Measurements from ENCODE around the gene NADK. TPM values are rescaled to one million over a fixed set of nuclear protein-coding genes. Genes with fewer than 3 reads are reported as not detected.

The NADK gene
- total RNA-seq, 6 experiments from 2014 or later: 80.3 to 143 (median 100) TPM

GRCh38 chr1:1797731-1798341, 19.6 kb upstream of the NADK start:
- DNase-seq: no peak
- WGBS (ENCODE audit: insufficient coverage, low coverage, low lambda C conversion rate, missing lambda C conversion rate): 92% methylated on average over 6 of the region's 11 CpGs
- Histone ChIP-seq H3K4me3 (no peak overlapping the region), H3K27ac (no peak overlapping the region), H3K27me3 (no peaks in the 10 kb centered on the region), H3K4me1 (no peaks in the 10 kb centered on the region), H3K36me3 (peaks cover 0 to 62% (median 12%) of the 10 kb centered on the region in 4 donors), H3K9me3 (no peaks in the 10 kb centered on the region)
- no peak for ATAC-seq
- intact Hi-C loops (cut with DNase I): loop anchor here in 1 of 2 donors (10.0 kb wide), 1 partner anchor 107 kb away; no protein-coding TSS in a partner anchor
- no peak for TF ChIP-seq POLR2A (IDR thresholded peaks at IDR 0.05)
- no peak for TF ChIP-seq CTCF (IDR thresholded peaks at IDR 0.05)

- H3K4me1 ChIP-seq: no peaks in the 10 kb centered on the region
- H3K27me3 ChIP-seq: no peaks in the 10 kb centered on the region
- no peak overlapping the region for H3K4me3 ChIP-seq
- 92% methylated on average over 5 of the region's 5 CpGs for WGBS (ENCODE audit: insufficient coverage, low coverage, low lambda C conversion rate, missing lambda C conversion rate)
- peak; percentile 48 to 56 (median 56) for ATAC-seq
- no peaks in the 10 kb centered on the region for H3K9me3 ChIP-seq
- DNase-seq: peak in 1 of 3 donors; percentile 46
- H3K36me3 ChIP-seq: peaks cover 0 to 61% (median 8%) of the 10 kb centered on the region in 4 donors
- peak in 3 of 4 donors; percentile 15 to 39 (median 35) for TF ChIP-seq CTCF (IDR thresholded peaks at IDR 0.05)
- no peak for TF ChIP-seq POLR2A (IDR thresholded peaks at IDR 0.05)
- intact Hi-C loops (cut with DNase I): loop anchor here in 1 of 2 donors (10.0 kb wide), 1 partner anchor 108 kb away; no protein-coding TSS in a partner anchor
- H3K27ac ChIP-seq: no peak overlapping the region
Observed at GRCh38 chr1:1796466-1796865, 18.2 kb upstream of the NADK start.

- Histone ChIP-seq H3K27ac (no peak overlapping the region), H3K27me3 (no peaks in the 10 kb centered on the region), H3K4me3 (no peak overlapping the region), H3K9me3 (no peaks in the 10 kb centered on the region), H3K4me1 (no peaks in the 10 kb centered on the region), H3K36me3 (peaks cover 0 to 66% (median 11%) of the 10 kb centered on the region in 4 donors)
- 73% methylated on average over 2 of the region's 10 CpGs for WGBS (ENCODE audit: insufficient coverage, low coverage, low lambda C conversion rate, missing lambda C conversion rate)
- peak in 1 of 3 donors; percentile 48 for DNase-seq
- TF ChIP-seq CTCF (IDR thresholded peaks at IDR 0.05): no peak
- TF ChIP-seq POLR2A (IDR thresholded peaks at IDR 0.05): no peak
- peak in 2 of 4 donors; percentile 22 to 40 for ATAC-seq
- intact Hi-C loops (cut with DNase I): loop anchor here in 1 of 2 donors (10.0 kb wide), 1 partner anchor 110 kb away; no protein-coding TSS in a partner anchor
Observed at GRCh38 chr1:1794999-1795398, 16.7 kb upstream of the NADK start.

GRCh38 chr1:1793481-1794244, 15.4 kb upstream of the NADK start:
- Histone ChIP-seq H3K27ac (no peak overlapping the region), H3K27me3 (no peaks in the 10 kb centered on the region), H3K9me3 (no peaks in the 10 kb centered on the region), H3K4me1 (no peaks in the 10 kb centered on the region), H3K36me3 (peaks cover under 1 to 70% (median 15%) of the 10 kb centered on the region in 4 donors), H3K4me3 (no peak overlapping the region)
- ATAC-seq (no peak), DNase-seq (peak in 1 of 3 donors; percentile 44)
- TF ChIP-seq CTCF (IDR thresholded peaks at IDR 0.05): no peak
- no peak for TF ChIP-seq POLR2A (IDR thresholded peaks at IDR 0.05)
- intact Hi-C loops (cut with DNase I): loop anchor here in 1 of 2 donors (10.0 kb wide), 1 partner anchor 111 kb away; no protein-coding TSS in a partner anchor
- WGBS (ENCODE audit: insufficient coverage, low coverage, low lambda C conversion rate, missing lambda C conversion rate): 84% methylated on average over 11 of the region's 17 CpGs
